Osteoblast (primary cell): Measurements from ENCODE around the gene SMIM1. TPM values are rescaled to one million over a fixed set of nuclear protein-coding genes. Genes with fewer than 3 reads are reported as not detected.
A peak's percentile ranks its signal among the peaks of the same experiment; 100 is the strongest.

Experiments used
- DNase-seq: peaks from one replicate; pipeline ENCODE4 v3.0.0; 2011; ENCODE audit warnings: low spot score, mixed read lengths; ENCODE audit not compliant: insufficient read length; ENCODE audit errors: missing footprints
- H2AFZ ChIP-seq: 2 replicates; pipeline ENCODE4 v1.6.0; 2011; ENCODE audit warnings: mild to moderate bottlenecking, low read length
- H3K27ac ChIP-seq: 2 replicates; pipeline ENCODE4 v1.5.1; 2011; ENCODE audit warnings: mild to moderate bottlenecking, low read depth, low read length, moderate library complexity
- H3K27me3 ChIP-seq: 2 replicates; pipeline ENCODE4 v1.6.0; 2012; ENCODE audit warnings: mild to moderate bottlenecking, control low read depth, inconsistent platforms, low read length, moderate library complexity; ENCODE audit not compliant: insufficient read depth
- H3K36me3 ChIP-seq: 2 replicates; pipeline ENCODE4 v1.5.1; 2011; ENCODE audit warnings: mild to moderate bottlenecking, low read length, control low read depth, moderate library complexity; ENCODE audit not compliant: insufficient read depth
- H3K4me1 ChIP-seq: 2 replicates; pipeline ENCODE4 v1.5.1; 2011; ENCODE audit warnings: mild to moderate bottlenecking, low read length, control low read depth, moderate library complexity; ENCODE audit not compliant: insufficient read depth
- H3K4me2 ChIP-seq: 2 replicates; pipeline ENCODE4 v1.6.0; 2011; ENCODE audit warnings: mild to moderate bottlenecking, low read length; ENCODE audit not compliant: insufficient read depth
- H3K4me3 ChIP-seq: fragments of 200-600 bp; sonication (generic); 3 replicates; pipeline ENCODE4 v1.5.1; 2012; ENCODE audit warnings: mild to moderate bottlenecking, low read length, inconsistent platforms; ENCODE audit not compliant: insufficient read depth
- H3K79me2 ChIP-seq: 2 replicates; pipeline ENCODE4 v1.6.0; 2012; ENCODE audit warnings: mild to moderate bottlenecking, low read length, control low read depth, inconsistent platforms; ENCODE audit not compliant: insufficient read depth
- H3K9me3 ChIP-seq: 2 replicates; pipeline ENCODE4 v1.5.1; 2011; ENCODE audit warnings: low read depth, low read length, control low read depth
- H4K20me1 ChIP-seq: 2 replicates; pipeline ENCODE4 v1.6.0; 2012; ENCODE audit warnings: mild to moderate bottlenecking, low read length, control low read depth; ENCODE audit not compliant: insufficient read depth
- total RNA-seq: library from RNA; depleted of rRNA; stranded (reverse); fragments of >200 nt; gene quantifications from 2 replicates; pipeline ENCODE4 v1.2.3, GENCODE V29; 2012
- TF ChIP-seq, protein P1 (sequence below): IDR thresholded peaks from 2 replicates; pipeline ENCODE4 v1.5.1; 2011; ENCODE audit warnings: mild to moderate bottlenecking, low read depth, low read length, moderate library complexity; ENCODE audit errors: extremely low read depth

SMIM1 gene
- total RNA-seq, 1 donor, result not detected

DNA sequence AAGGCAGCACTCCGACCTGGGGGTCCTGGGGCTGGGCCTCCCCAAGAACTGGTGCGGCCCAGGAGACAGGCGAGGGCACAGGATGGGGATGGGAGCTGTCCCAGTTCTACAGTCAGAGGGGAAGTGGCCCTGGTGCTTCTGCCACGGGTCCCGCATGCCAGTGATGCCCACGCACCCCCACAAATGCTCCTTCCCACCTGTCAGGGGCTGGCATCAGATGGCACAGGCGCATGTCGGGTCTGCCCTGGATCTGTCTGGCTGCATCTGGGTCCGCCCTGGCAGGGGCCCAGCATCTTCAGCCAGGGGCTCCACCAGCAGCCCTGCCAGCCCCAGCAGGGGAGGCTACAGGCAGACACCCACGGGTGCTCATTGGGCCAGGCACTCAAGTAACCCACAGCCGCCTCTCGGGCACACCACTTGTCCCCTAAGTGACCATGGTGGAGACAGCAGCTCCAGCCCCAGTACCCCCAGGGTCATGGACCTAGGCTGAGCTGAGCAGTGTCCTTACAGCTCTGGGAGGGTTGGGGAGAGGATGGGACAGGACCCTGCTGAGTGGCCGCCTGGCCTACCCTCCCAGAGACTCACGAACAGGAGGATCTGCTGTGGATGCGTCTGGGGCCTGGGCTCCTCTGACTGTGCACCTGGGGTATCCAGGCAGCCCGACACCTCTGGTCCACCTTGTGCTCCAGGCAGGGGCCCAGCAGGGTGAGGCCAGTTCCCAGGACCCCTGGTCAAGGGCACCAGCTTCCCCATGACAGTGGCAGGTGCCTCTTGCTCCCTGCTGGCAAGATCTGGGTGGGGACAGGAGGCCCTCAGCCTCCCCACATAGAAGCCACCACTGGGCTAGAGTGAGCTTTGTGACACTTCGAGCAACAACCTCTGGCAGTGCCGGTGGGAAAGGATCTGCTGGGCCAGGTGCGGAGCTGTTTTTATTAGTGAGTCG is 5.4 kb downstream of the SMIM1 start:
- no peak overlapping the region for H2AFZ ChIP-seq
- peak; percentile 85 for DNase-seq
- no peaks in the 10 kb centered on the region for H3K9me3 ChIP-seq
- H3K79me2 ChIP-seq, result no peaks in the 10 kb centered on the region
- H3K36me3 ChIP-seq, result peaks cover 39% of the 10 kb centered on the region
- TF ChIP-seq, protein P1, sequence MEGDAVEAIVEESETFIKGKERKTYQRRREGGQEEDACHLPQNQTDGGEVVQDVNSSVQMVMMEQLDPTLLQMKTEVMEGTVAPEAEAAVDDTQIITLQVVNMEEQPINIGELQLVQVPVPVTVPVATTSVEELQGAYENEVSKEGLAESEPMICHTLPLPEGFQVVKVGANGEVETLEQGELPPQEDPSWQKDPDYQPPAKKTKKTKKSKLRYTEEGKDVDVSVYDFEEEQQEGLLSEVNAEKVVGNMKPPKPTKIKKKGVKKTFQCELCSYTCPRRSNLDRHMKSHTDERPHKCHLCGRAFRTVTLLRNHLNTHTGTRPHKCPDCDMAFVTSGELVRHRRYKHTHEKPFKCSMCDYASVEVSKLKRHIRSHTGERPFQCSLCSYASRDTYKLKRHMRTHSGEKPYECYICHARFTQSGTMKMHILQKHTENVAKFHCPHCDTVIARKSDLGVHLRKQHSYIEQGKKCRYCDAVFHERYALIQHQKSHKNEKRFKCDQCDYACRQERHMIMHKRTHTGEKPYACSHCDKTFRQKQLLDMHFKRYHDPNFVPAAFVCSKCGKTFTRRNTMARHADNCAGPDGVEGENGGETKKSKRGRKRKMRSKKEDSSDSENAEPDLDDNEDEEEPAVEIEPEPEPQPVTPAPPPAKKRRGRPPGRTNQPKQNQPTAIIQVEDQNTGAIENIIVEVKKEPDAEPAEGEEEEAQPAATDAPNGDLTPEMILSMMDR, result no peak
- peaks cover 10% of the 10 kb centered on the region for H3K4me1 ChIP-seq
- H4K20me1 ChIP-seq, result peaks cover 6% of the 10 kb centered on the region
- H3K4me2 ChIP-seq, result no peak overlapping the region
- no peak overlapping the region for H3K4me3 ChIP-seq
- no peaks in the 10 kb centered on the region for H3K27me3 ChIP-seq
- H3K27ac ChIP-seq, result no peak overlapping the region

DNA sequence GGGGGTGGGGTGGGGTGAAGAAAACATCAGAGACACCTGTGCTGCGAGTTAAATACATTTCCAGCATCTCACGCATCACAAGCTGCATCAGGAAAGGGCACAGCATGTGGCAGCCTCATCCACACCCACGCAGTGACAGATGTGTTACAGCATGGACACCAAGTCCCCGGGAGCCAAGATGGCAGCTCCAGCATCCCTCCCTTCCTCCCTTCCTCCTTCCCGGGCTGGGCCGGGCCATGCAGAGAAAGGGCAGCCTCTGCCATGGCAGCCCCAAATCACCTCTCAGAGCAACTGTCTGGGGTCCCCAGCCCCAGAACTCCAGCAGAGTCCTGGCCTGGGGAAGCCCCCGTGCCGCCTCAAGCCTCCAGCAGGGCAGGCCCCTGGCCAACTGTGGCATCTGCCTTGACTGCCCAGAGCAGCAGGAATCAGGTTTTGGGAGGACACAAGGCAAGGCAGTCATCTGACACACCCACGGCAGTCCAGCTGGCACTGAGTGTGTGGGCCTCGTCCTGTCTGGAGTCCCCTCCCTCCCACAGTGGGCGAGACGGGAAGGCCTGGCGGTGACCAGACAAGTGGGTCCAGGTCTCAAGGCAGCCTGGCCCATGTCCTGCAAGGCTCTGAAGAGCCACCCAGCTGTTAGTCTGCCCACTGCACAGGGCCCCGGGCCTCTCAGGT is 6.2 kb downstream of the SMIM1 start:
- peaks cover 10% of the 10 kb centered on the region for H3K4me1 ChIP-seq
- no peaks in the 10 kb centered on the region for H3K27me3 ChIP-seq
- H3K36me3 ChIP-seq, result peaks cover 47% of the 10 kb centered on the region
- no peaks in the 10 kb centered on the region for H3K79me2 ChIP-seq
- H3K4me3 ChIP-seq, result no peak overlapping the region
- peaks cover 6% of the 10 kb centered on the region for H4K20me1 ChIP-seq
- TF ChIP-seq, protein P1, result no peak
- no peak overlapping the region for H3K27ac ChIP-seq
- no peak overlapping the region for H3K4me2 ChIP-seq
- DNase-seq, result peak; percentile 83
- no peaks in the 10 kb centered on the region for H3K9me3 ChIP-seq
- no peak overlapping the region for H2AFZ ChIP-seq

DNA sequence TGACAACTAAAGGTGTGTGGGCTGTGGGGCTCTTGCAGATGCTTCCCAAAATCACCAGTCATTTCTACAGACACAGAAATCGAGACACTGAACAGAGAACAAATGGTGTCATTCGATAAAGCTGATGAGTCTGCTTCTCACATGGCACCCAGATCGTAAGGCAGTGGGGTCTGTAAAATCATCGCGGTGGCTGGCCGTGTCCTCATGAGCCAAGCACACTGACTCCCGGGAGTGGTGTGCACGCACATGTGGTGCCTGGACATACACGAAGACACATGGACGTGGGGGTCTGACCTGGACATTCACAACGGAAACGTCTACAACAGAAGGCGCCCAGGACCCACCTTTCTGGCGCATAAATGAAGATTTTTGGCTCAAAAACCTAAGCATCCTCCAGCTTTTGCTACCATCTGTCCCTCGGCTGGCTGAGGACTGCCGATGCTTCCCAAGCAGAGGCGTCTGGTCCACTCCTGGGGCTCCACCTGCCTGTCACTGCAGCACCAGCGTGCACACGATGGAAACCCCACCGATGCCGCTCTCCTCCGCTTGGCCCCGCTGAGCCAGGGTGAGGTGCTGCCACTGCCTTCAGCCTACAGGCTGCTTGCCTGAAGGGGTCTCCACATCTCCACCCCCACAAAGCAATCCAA is 6.8 kb downstream of the SMIM1 start:
- peak; percentile 89 for DNase-seq
- peaks cover 53% of the 10 kb centered on the region for H3K36me3 ChIP-seq

More for the DNA sequence above, 6.8 kb downstream of the SMIM1 start:
- Histone ChIP-seq H3K4me3 (no peak overlapping the region), H3K27me3 (no peaks in the 10 kb centered on the region), H3K27ac (no peak overlapping the region), H3K79me2 (no peaks in the 10 kb centered on the region), H3K4me2 (no peak overlapping the region), H2AFZ (no peak overlapping the region), H3K9me3 (no peaks in the 10 kb centered on the region), H3K4me1 (peaks cover 10% of the 10 kb centered on the region), H4K20me1 (peaks cover 6% of the 10 kb centered on the region)
- TF ChIP-seq, protein P1, result no peak
